Measurements from ENCODE around the gene CKMT2. TPM values are rescaled to one million over a fixed set of nuclear protein-coding genes. Genes with fewer than 3 reads are reported as not detected.

The CKMT2 gene
- total and polyA plus RNA-seq, 2 donors from 2014 or later, result 3.7 to 55.8 TPM

DNA sequence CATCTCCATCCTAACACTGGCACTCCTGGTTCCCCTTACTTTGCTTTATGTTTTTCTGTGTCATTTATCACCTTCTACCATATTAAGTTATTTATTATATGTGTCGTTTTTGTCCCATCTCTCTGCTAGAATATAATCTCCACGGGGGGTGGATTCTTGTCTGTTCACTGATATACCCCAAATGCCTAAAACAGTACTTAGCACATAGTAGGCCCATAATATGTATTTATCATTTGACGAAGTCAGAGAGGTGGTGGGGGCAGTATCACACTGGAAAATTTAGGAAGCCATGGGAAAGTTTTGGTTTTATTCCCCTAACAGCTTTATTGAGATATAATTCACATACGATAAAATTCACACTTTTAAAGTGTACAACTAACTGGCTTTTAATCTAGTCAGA lies 82.7 kb downstream of the CKMT2 start:
- Histone ChIP-seq H3K9me3 (ENCODE audit: control insufficient read depth in 2 of 3, insufficient read depth in 1 of 3, low read length in 3 of 3) (no peaks in the 10 kb centered on the region), H3K9ac (ENCODE audit: low read length in 3 of 3) (no peak overlapping the region), H3K27ac (ENCODE audit: low read depth in 2 of 2, low read length in 2 of 2) (no peak overlapping the region), H3K4me3 (ENCODE audit: low read length in 3 of 3) (no peak overlapping the region), H3K4me1 (ENCODE audit: control insufficient read depth in 2 of 3, insufficient read depth in 2 of 3, low read depth in 1 of 3, low read length in 3 of 3) (no peaks in the 10 kb centered on the region), H3K36me3 (ENCODE audit: control insufficient read depth in 2 of 3, insufficient read depth in 3 of 3, low read length in 3 of 3) (peaks cover 0 to 5% (median 4%) of the 10 kb centered on the region in 3 donors), H3K27me3 (ENCODE audit: control insufficient read depth, insufficient read depth, low read length) (no peaks in the 10 kb centered on the region)
- FAIRE-seq (no peak), DNase-seq (no peak)
- TF ChIP-seq, protein P1, sequence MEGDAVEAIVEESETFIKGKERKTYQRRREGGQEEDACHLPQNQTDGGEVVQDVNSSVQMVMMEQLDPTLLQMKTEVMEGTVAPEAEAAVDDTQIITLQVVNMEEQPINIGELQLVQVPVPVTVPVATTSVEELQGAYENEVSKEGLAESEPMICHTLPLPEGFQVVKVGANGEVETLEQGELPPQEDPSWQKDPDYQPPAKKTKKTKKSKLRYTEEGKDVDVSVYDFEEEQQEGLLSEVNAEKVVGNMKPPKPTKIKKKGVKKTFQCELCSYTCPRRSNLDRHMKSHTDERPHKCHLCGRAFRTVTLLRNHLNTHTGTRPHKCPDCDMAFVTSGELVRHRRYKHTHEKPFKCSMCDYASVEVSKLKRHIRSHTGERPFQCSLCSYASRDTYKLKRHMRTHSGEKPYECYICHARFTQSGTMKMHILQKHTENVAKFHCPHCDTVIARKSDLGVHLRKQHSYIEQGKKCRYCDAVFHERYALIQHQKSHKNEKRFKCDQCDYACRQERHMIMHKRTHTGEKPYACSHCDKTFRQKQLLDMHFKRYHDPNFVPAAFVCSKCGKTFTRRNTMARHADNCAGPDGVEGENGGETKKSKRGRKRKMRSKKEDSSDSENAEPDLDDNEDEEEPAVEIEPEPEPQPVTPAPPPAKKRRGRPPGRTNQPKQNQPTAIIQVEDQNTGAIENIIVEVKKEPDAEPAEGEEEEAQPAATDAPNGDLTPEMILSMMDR (IDR thresholded peaks at IDR 0.05; ENCODE audit: borderline replicate concordance, extremely low read depth, insufficient read depth), result no peak
- intact Hi-C loops (cut with DNase I), result no loop called here

Other genes starting within 250 kb of the CKMT2 start
- gene ZCCHC9, start 68.3 kb downstream of the CKMT2 start, total RNA-seq, result 20.1 TPM
- gene ZCCHC9, start 68.3 kb downstream of the CKMT2 start, polyA plus RNA-seq (ENCODE audit: insufficient read depth, low read depth, low replicate concordance), result 23.0 TPM
- not detected for gene ACOT12, start 160.8 kb downstream of the CKMT2 start, total RNA-seq
- gene ACOT12, start 160.8 kb downstream of the CKMT2 start, polyA plus RNA-seq (ENCODE audit: insufficient read depth, low read depth, low replicate concordance), result 2.2 TPM